ENCODE data around the gene RNFT2.

DNA sequence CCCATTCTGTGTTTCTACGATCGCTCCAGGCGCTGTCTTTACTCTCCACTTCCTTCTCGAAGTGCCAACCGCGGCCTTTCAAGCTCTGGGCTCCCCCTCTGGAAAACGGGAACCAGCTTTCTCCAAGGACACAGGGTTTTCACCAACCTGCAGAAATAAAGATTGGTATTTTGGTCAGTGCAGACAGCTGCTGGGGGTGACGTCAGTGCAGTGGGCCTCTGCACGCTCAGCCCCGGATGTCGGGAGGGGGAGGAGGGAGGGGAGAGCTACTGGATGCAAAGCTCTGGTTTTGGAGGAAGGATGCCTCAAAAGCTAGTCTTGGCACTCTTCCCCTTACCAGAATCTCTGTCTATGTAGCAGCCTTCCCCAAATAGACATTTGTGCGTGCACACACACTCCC is 123.2 kb downstream of the RNFT2 start:
- no peak for TF ChIP-seq SP1 (IDR thresholded peaks at IDR 0.05; ENCODE audit: low read depth)
- TF ChIP-seq, protein P1, sequence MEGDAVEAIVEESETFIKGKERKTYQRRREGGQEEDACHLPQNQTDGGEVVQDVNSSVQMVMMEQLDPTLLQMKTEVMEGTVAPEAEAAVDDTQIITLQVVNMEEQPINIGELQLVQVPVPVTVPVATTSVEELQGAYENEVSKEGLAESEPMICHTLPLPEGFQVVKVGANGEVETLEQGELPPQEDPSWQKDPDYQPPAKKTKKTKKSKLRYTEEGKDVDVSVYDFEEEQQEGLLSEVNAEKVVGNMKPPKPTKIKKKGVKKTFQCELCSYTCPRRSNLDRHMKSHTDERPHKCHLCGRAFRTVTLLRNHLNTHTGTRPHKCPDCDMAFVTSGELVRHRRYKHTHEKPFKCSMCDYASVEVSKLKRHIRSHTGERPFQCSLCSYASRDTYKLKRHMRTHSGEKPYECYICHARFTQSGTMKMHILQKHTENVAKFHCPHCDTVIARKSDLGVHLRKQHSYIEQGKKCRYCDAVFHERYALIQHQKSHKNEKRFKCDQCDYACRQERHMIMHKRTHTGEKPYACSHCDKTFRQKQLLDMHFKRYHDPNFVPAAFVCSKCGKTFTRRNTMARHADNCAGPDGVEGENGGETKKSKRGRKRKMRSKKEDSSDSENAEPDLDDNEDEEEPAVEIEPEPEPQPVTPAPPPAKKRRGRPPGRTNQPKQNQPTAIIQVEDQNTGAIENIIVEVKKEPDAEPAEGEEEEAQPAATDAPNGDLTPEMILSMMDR (IDR thresholded peaks at IDR 0.05 in 2 of 3, conservative IDR thresholded peaks at IDR 0.05 in 1 of 3; ENCODE audit: borderline replicate concordance in 1 of 3, insufficient read depth in 1 of 3, low read depth in 2 of 3, low read length in 2 of 3): no peak
- no peak for TF ChIP-seq POLR2A (IDR thresholded peaks at IDR 0.05; ENCODE audit: borderline replicate concordance, extremely low read depth, insufficient read depth, insufficient read length)
- TF ChIP-seq POLR2AphosphoS5 (IDR thresholded peaks at IDR 0.05; ENCODE audit: low read depth, low read length): no peak
- TF ChIP-seq ZNF274 (IDR thresholded peaks at IDR 0.05; ENCODE audit: low read depth, low read length): no peak
- TF ChIP-seq CEBPB (IDR thresholded peaks at IDR 0.05; ENCODE audit: low read depth): no peak
- TF ChIP-seq YY1 (IDR thresholded peaks at IDR 0.05; ENCODE audit: extremely low read depth, insufficient replicate concordance, low read depth, low read length): no peak
- no peak for TF ChIP-seq SIN3A (IDR thresholded peaks at IDR 0.05; ENCODE audit: low read depth)
- no peak for TF ChIP-seq ZFX (IDR thresholded peaks at IDR 0.05)
- TF ChIP-seq, protein P2, sequence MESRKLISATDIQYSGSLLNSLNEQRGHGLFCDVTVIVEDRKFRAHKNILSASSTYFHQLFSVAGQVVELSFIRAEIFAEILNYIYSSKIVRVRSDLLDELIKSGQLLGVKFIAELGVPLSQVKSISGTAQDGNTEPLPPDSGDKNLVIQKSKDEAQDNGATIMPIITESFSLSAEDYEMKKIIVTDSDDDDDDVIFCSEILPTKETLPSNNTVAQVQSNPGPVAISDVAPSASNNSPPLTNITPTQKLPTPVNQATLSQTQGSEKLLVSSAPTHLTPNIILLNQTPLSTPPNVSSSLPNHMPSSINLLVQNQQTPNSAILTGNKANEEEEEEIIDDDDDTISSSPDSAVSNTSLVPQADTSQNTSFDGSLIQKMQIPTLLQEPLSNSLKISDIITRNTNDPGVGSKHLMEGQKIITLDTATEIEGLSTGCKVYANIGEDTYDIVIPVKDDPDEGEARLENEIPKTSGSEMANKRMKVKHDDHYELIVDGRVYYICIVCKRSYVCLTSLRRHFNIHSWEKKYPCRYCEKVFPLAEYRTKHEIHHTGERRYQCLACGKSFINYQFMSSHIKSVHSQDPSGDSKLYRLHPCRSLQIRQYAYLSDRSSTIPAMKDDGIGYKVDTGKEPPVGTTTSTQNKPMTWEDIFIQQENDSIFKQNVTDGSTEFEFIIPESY (IDR thresholded peaks at IDR 0.05; ENCODE audit: extremely low read depth, insufficient replicate concordance, low read length): no peak
- TF ChIP-seq SRF (IDR thresholded peaks at IDR 0.05; ENCODE audit: low read depth): no peak
- TF ChIP-seq RAD21 (IDR thresholded peaks at IDR 0.05; ENCODE audit: low read depth): no peak
- TF ChIP-seq, protein P3, sequence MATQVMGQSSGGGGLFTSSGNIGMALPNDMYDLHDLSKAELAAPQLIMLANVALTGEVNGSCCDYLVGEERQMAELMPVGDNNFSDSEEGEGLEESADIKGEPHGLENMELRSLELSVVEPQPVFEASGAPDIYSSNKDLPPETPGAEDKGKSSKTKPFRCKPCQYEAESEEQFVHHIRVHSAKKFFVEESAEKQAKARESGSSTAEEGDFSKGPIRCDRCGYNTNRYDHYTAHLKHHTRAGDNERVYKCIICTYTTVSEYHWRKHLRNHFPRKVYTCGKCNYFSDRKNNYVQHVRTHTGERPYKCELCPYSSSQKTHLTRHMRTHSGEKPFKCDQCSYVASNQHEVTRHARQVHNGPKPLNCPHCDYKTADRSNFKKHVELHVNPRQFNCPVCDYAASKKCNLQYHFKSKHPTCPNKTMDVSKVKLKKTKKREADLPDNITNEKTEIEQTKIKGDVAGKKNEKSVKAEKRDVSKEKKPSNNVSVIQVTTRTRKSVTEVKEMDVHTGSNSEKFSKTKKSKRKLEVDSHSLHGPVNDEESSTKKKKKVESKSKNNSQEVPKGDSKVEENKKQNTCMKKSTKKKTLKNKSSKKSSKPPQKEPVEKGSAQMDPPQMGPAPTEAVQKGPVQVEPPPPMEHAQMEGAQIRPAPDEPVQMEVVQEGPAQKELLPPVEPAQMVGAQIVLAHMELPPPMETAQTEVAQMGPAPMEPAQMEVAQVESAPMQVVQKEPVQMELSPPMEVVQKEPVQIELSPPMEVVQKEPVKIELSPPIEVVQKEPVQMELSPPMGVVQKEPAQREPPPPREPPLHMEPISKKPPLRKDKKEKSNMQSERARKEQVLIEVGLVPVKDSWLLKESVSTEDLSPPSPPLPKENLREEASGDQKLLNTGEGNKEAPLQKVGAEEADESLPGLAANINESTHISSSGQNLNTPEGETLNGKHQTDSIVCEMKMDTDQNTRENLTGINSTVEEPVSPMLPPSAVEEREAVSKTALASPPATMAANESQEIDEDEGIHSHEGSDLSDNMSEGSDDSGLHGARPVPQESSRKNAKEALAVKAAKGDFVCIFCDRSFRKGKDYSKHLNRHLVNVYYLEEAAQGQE (IDR thresholded peaks at IDR 0.05; ENCODE audit: low read depth): no peak

All from HCT116 (cell line).